A172 (cell line): ENCODE measurements around the gene TMEM121. TPM values are rescaled to one million over a fixed set of nuclear protein-coding genes. Genes with fewer than 3 reads are reported as not detected.
"Not testable (repeated sequence)": the region's sequence is repeated elsewhere in the genome, so short reads cannot be mapped to it uniquely, and the experiment has no call there.

Experiments
- DNase-seq: peaks from one replicate; pipeline ENCODE4 v3.0.0-alpha.2; 2015; ENCODE audit warnings: low spot score
- total RNA-seq: library from RNA; depleted of rRNA; stranded (reverse); fragments of >200 nt; shearing (Covaris generic); gene quantifications from 2 replicates; pipeline ENCODE4 v1.2.3, GENCODE V29; 2014; rRNA removed

The TMEM121 gene
- total RNA-seq, 1 experiment from 2014 or later, result 9.2 TPM

DNA sequence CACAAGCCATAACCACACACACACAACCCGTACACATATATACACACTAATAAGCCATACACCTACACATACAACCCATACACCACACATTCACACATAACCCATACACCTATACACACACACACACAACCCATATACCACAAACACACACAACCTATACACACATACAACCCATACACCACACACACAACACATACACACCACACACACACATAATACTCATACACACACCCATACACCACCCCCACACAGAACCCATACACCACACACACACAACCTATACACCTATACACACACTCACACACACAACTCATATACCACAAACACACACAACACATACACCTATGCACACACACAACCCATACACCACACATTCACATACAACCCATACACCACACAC, 44.1 kb downstream of the TMEM121 start:
- no peak for DNase-seq

DNA sequence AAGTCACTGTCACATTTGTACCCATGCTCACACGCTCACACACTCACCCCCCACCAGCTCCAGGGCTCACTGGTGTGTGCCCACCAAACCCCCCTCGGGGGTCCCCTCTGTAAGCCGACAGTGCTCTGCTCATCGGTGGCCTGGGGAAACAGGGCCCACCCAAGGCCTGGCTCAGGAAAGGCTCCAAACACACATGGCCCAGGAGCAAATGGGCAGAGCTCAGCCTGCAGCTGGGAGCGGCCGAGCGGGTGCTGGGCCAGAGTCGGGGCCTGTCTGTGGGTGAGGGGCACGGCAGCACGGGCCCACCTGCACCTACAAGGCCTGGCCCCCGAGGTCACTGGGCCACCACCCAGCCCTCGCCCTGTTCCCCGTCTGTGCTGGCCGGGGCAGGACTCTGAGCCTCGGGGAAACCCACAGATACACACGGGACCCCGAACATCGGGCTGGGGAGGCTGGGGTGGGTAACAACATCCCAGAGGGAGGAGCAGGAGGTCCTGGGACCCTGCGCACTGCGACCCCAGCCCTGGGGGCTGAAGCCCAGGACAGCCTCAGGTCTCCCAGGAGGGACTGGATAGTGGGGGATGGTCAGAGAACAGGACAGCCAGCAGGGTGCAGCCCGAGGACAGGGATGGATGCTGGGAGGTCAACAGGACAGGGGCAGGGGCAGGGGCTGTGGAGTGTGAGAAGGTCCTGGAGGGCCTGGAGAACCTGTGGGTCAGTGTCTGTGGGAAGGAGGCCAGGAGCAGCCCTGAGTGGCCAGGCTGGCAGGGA, 45.0 kb downstream of the TMEM121 start:
- not testable (repeated sequence) for DNase-seq

DNA sequence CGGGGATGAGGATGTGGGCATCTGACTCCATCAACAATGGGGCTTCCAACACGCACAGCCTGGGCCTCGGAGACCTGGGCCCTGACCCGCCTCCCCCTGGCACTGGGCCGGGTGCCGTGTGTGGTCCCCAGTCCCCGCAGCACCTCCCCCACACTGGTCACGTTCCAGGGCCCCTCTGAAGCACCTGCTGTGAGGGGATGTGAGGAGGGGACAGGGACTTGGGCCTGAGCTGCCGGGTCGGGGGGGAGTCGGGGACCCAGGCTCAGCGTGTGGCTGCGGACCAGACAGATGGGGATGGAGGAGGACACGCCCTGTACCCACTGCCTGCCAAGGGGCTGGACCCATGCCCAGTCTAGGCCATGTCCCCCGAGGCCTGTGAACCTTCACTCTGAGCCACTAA, 45.7 kb downstream of the TMEM121 start:
- DNase-seq, result not testable (repeated sequence)

DNA sequence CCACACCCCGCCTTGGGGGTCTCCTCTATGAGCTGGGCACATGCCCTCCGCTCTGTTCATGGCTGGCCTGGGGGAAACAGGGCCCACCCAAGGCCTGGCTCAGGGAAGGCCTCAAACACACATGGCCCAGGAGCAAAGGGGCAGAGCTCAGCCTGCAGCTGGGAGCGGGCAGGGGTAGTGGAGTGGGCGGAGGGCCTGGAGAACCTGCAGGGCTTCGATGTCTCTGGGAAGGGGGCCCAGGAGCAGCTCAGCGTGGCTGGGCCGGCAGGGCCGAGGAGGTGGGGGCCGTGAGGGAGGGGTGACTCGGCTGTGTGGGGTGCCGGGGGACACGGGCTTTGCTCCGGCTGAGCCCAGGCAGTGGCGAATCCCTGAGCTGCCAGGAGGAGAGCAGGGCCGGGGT, 47.5 kb downstream of the TMEM121 start:
- not testable (repeated sequence) for DNase-seq

DNA sequence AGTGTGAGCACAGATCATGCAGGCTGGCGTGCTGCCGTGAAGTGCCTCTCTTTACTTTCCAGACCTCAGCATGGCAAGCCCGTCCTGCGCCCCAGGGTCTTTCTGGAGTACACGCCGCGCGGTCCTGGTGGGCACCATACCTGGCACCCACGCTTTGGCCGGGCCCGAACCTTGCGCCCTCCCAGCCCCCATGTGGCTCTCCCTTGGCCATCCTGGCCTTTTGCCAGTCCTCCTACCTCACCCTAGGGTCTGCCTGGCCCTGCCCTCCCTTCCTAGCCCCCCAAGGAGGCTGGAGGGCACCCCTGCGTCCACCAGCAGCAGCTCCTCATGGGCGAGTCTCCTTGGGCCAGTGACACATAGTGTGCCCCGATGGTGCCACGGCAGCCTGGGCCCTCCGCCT, 48.0 kb downstream of the TMEM121 start:
- not testable (repeated sequence) for DNase-seq

DNA sequence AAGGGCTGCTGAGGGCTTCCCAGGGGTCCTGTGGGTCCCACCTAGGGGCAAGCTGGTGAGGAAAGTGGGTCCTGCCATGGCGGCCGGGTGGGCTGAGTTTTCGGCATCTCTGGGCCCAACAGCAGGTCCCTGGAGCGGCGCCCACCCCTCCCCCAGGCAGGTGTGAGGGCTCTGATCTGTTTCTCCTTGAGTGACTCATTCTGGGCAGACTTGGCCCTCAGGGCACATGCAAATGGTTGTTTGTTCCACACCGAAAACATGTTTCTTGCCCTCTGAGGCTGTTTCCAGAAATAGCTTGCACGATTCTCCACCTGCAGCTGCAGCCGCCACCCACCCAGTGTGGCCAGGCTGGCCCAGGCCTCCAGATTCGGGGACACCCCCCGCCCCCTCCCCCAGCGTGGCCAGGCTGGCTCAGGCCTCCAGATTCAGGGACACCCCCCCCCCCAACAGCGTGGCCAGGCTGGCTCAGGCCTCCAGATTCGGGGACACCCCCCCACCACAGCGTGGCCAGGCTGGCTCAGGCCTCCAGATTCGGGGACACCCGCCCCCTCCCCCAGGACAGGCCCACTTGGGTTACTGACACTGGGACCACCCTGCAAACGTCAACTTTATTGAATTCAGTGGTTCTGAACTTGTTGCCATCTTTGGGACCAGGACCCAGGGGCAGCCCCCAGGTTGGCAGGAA, 48.8 kb downstream of the TMEM121 start:
- DNase-seq, result not testable (repeated sequence)

DNA sequence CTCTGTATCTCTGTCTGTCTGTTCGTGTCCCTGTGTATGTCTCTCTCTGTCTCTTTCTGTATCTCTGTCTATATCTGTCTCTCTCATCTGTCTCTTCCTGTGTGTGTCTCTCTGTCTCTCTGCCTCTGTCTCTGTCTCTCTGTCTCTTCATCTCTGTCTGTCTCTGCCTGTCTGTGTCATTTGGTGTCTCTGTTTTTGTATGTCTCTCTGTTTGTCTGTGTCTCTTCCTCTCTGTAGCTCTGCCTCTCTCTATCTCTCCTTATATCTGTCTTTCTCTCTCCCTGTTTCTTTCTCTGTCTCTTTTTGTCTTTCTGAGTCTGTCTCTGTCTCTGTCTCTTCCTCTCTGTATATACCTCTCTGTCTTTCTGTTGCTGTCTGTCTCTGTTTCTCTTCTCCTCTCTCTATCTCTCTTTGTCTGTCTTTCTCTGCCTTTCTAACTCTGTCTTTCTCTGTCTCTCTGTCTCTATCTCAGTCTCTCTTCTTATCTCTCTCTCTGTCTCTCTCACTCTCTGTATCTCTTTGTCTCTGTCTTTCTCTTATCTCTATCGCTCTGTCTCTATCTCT, 50.2 kb downstream of the TMEM121 start:
- DNase-seq, result no peak

DNA sequence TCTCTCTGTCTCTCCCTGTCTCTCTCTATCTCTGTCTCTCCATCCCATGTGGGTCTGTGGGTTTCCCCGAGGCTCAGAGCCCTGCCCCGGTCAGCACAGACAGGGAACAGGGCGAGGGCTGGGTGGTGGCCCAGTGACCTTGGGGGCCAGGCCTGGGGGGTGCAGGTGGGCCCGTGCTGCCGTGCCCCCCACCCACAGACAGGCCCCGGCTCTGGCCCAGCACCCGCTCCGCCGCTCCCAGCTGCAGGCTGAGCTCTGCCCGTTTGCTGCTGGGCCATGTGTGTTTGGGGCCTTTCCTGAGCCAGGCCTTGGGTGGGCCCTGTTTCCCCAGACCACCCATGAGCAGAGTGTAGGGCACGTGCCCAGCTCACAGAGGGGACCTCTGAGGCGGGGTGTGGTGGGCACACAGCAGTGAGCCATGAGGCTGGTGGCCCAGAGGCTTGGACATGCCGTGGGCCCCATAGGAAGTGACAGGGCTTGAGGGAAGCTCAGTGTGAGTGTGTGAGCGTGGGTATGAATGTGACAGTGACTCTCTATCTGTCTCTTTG, 51.0 kb downstream of the TMEM121 start:
- DNase-seq, result no peak

DNA sequence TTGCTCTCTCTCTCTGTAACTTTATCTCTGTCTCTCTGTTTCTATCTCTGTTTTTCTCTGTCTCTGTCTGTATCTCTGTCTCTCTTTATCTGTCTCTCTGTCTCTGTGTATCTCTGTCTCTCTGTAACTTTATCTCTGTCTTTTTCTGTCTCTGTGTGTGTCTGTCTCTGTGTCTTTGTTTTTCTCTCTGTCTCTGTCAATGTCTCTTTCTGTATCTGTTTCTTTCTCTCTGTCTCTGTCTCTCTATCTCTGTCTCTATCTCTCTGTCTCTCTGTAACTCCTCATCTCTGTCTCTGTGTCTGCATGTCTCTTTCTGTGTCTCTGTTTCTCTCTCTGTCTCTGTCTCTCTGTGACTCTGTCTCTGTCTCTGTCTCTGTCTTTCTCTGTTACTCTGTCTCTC, 51.7 kb downstream of the TMEM121 start:
- DNase-seq, result no peak

DNA sequence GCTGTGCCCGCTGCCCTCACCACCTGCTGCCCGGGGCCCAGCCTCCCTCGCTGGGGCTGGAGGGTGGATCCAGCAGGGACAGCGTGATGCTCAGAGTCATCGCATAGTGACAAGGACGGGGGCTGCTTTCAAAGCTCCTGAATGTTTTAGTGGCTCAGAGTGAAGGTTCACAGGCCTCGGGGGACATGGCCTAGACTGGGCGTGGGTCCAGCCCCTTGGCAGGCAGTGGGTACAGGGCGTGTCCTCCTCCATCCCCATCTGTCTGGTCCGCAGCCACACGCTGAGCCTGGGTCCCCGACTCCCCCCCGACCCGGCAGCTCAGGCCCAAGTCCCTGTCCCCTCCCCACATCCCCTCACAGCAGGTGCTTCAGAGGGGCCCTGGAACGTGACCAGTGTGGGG, 52.8 kb downstream of the TMEM121 start:
- DNase-seq, result not testable (repeated sequence)

Other genes with a start within 250 kb of the TMEM121 start
- gene BRF1, start 225.6 kb upstream of the TMEM121 start, total RNA-seq, result 12.0 and 16.2 TPM in 2 replicates
- 29.8 and 35.9 TPM in 2 replicates for gene PACS2, start 211.8 kb upstream of the TMEM121 start, total RNA-seq
- gene TEX22, start 128.0 kb upstream of the TMEM121 start, total RNA-seq, result 0.17 TPM in 1 of 2 replicates, not detected in the other
- gene MTA1, start 106.8 kb upstream of the TMEM121 start, total RNA-seq, result 15.4 and 27.2 TPM in 2 replicates
- 195 and 204 TPM in 2 replicates for gene CRIP2, start 51.8 kb upstream of the TMEM121 start, total RNA-seq
- gene CRIP1, start 39.7 kb upstream of the TMEM121 start, total RNA-seq, result 1.5 TPM in 1 of 2 replicates, not detected in the other
- gene TEDC1, start 35.3 kb upstream of the TMEM121 start, total RNA-seq, result 14.1 and 21.9 TPM in 2 replicates